ENCODE data around the gene VGLL4. TPM values are rescaled to one million over a fixed set of nuclear protein-coding genes. Genes with fewer than 3 reads are reported as not detected.

VGLL4 gene
- total and polyA plus RNA-seq, 2 donors (not counting 1 experiment from before 2014, with no cell fraction given) = 25.8 to 29.0 TPM

DNA sequence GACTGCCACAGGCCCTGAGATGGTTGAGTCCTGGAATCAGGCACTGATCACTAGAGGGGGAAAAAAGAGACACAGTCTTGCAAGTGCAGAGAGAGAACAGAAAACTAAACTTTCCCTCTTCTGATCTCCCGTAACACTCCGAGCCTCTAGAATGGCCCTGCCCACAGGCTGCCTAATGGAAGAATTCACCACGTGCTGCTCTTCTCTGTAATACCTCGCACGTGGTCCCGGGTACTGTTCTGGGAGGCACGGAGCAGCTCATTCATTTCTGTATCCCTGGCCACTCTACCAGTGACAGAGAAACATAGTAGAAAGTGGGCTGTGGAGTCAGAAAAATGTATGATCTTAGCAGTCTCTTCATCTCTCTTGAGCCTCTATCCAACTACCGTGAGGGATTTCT lies 30.4 kb downstream of the VGLL4 start:
- intact Hi-C loops (cut with micrococcal nuclease) = no loop called here
- H3K4me1 Mint-ChIP-seq = peaks cover 15% of the 10 kb centered on the region
- Histone ChIP-seq H4K20me1 (ENCODE audit: control insufficient read depth, insufficient read depth, low read length, poor library complexity, severe bottlenecking) (peaks cover 54% of the 10 kb centered on the region), H3K27me3 (replicated peaks in 1 of 4; ENCODE audit: control extremely low read depth in 1 of 4, control insufficient read depth in 3 of 4, insufficient read depth in 4 of 4, low read length in 3 of 4) (no peaks in the 10 kb centered on the region), H3K79me2 (ENCODE audit: control insufficient read depth, insufficient read depth, low read length) (peaks cover 92% of the 10 kb centered on the region), H3K36me3 (replicated peaks in 1 of 2; ENCODE audit: control extremely low read depth in 1 of 2, control insufficient read depth in 1 of 2, extremely low read depth in 1 of 2, insufficient read depth in 2 of 2, low read length in 1 of 2) (no peaks in the 10 kb centered on the region), H3K9ac (ENCODE audit: low read length) (no peak overlapping the region), H3K4me3 (ENCODE audit: control extremely low read depth in 1 of 5, extremely low read depth in 1 of 5, insufficient read depth in 1 of 5, low read depth in 2 of 5, low read length in 4 of 5) (no peak overlapping the region), H3K27ac (ENCODE audit: low read length in 2 of 2) (no peak overlapping the region), H3K9me3 (ENCODE audit: control extremely low read depth in 1 of 3, control insufficient read depth in 2 of 3, insufficient read depth in 1 of 3, low read length in 2 of 3) (no peaks in the 10 kb centered on the region), H3K4me2 (replicated peaks; ENCODE audit: low read depth, low read length, poor library complexity, severe bottlenecking) (no peak overlapping the region), H3K4me1 (ENCODE audit: control insufficient read depth in 2 of 2, insufficient read depth in 2 of 2, low read length in 2 of 2) (no peaks in the 10 kb centered on the region), H2AFZ (ENCODE audit: insufficient read depth, low read depth, low read length, poor library complexity, severe bottlenecking) (no peak overlapping the region)
- no peaks in the 10 kb centered on the region for H3K9me3 Mint-ChIP-seq (ENCODE audit: insufficient read depth)
- no peak for TF ChIP-seq EZH2 (IDR thresholded peaks at IDR 0.05; ENCODE audit: borderline replicate concordance, insufficient read depth, low read depth, low read length, poor library complexity, severe bottlenecking)
- TF ChIP-seq, protein P1, sequence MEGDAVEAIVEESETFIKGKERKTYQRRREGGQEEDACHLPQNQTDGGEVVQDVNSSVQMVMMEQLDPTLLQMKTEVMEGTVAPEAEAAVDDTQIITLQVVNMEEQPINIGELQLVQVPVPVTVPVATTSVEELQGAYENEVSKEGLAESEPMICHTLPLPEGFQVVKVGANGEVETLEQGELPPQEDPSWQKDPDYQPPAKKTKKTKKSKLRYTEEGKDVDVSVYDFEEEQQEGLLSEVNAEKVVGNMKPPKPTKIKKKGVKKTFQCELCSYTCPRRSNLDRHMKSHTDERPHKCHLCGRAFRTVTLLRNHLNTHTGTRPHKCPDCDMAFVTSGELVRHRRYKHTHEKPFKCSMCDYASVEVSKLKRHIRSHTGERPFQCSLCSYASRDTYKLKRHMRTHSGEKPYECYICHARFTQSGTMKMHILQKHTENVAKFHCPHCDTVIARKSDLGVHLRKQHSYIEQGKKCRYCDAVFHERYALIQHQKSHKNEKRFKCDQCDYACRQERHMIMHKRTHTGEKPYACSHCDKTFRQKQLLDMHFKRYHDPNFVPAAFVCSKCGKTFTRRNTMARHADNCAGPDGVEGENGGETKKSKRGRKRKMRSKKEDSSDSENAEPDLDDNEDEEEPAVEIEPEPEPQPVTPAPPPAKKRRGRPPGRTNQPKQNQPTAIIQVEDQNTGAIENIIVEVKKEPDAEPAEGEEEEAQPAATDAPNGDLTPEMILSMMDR (IDR thresholded peaks at IDR 0.05) = no peak
- ChIA-PET POLR2A (no interaction called here), CTCF (no interaction called here)
- H3K27ac Mint-ChIP-seq = no peak overlapping the region
- ATAC-seq (ENCODE audit: low read depth) (no peak), DNase-seq (no peak)
- 100% methylated on average over 7 of the region's 8 CpGs for WGBS (ENCODE audit: insufficient coverage)
- H3K4me3 Mint-ChIP-seq = no peak overlapping the region
- H3K27me3 Mint-ChIP-seq = no peaks in the 10 kb centered on the region

- Histone ChIP-seq H3K9ac (ENCODE audit: low read length) (no peak overlapping the region), H3K36me3 (replicated peaks in 1 of 2; ENCODE audit: control extremely low read depth in 1 of 2, control insufficient read depth in 1 of 2, extremely low read depth in 1 of 2, insufficient read depth in 2 of 2, low read length in 1 of 2) (no peaks in the 10 kb centered on the region), H4K20me1 (ENCODE audit: control insufficient read depth, insufficient read depth, low read length, poor library complexity, severe bottlenecking) (peaks cover 53% of the 10 kb centered on the region), H3K27me3 (replicated peaks in 1 of 4; ENCODE audit: control extremely low read depth in 1 of 4, control insufficient read depth in 3 of 4, insufficient read depth in 4 of 4, low read length in 3 of 4) (no peaks in the 10 kb centered on the region), H3K4me2 (replicated peaks; ENCODE audit: low read depth, low read length, poor library complexity, severe bottlenecking) (no peak overlapping the region), H3K4me1 (ENCODE audit: control insufficient read depth in 2 of 2, insufficient read depth in 2 of 2, low read length in 2 of 2) (no peaks in the 10 kb centered on the region), H3K79me2 (ENCODE audit: control insufficient read depth, insufficient read depth, low read length) (peaks cover 86% of the 10 kb centered on the region), H3K9me3 (ENCODE audit: control extremely low read depth in 1 of 3, control insufficient read depth in 2 of 3, insufficient read depth in 1 of 3, low read length in 2 of 3) (no peaks in the 10 kb centered on the region), H2AFZ (ENCODE audit: insufficient read depth, low read depth, low read length, poor library complexity, severe bottlenecking) (no peak overlapping the region), H3K27ac (ENCODE audit: low read length in 2 of 2) (no peak overlapping the region), H3K4me3 (ENCODE audit: control extremely low read depth in 1 of 5, extremely low read depth in 1 of 5, insufficient read depth in 1 of 5, low read depth in 2 of 5, low read length in 4 of 5) (no peak overlapping the region)
- DNase-seq (no peak), ATAC-seq (ENCODE audit: low read depth) (no peak)
- Mint-ChIP-seq H3K27ac (no peak overlapping the region), H3K9me3 (ENCODE audit: insufficient read depth) (no peaks in the 10 kb centered on the region), H3K4me3 (no peak overlapping the region), H3K27me3 (no peaks in the 10 kb centered on the region), H3K4me1 (peaks cover 15% of the 10 kb centered on the region)
- TF ChIP-seq, protein P1 (IDR thresholded peaks at IDR 0.05) = no peak
- no peak for TF ChIP-seq EZH2 (IDR thresholded peaks at IDR 0.05; ENCODE audit: borderline replicate concordance, insufficient read depth, low read depth, low read length, poor library complexity, severe bottlenecking)
- WGBS (ENCODE audit: insufficient coverage) = 93% methylated on average over 7 of the region's 9 CpGs
- ChIA-PET CTCF (no interaction called here), POLR2A (no interaction called here)
- intact Hi-C loops (cut with micrococcal nuclease) = no loop called here
Measured at GRCh38 chr3:11612515-11613188, 31.1 kb downstream of the VGLL4 start.

All from B cell (primary cell).